OCI-LY7 (cell line): Measurements from ENCODE around the gene TSPAN19. TPM values are rescaled to one million over a fixed set of nuclear protein-coding genes. Genes with fewer than 3 reads are reported as not detected.

ENCODE experiments used
- BruUV-seq: library from RNA; stranded (reverse); fragments of 400-500 nt; replicated peaks from 2 replicates; lab custom pipeline; 2021; lab: Mats Ljungman, UMichigan
- CTCF ChIA-PET: fragments of 300-600 bp; sonication (Branson Sonifier 250); formaldehyde crosslinking; loops from one replicate; lab custom pipeline; 2022; ENCODE audit warnings: antibody characterized with exemption; ENCODE audit not compliant: unreplicated experiment; lab: Charles Lee
- POLR2A ChIA-PET: fragments of 300-600 bp; sonication (Branson Sonifier 250); formaldehyde crosslinking; loops from one replicate; lab custom pipeline; 2022; ENCODE audit warnings: antibody characterized with exemption; lab: Charles Lee
- DNase-seq: peaks from one replicate; pipeline ENCODE4 v3.0.0-alpha.2; 2015; ENCODE audit warnings: low spot score
- H2AFZ ChIP-seq: fragments of 200-600 bp; sonication (generic), shearing (Covaris generic); 2 replicates; pipeline ENCODE4 v1.6.1; 2014; ENCODE audit warnings: mild to moderate bottlenecking, antibody characterized with exemption, low read length, moderate library complexity
- H3K27ac ChIP-seq: fragments of 200-600 bp; sonication (generic); 2 replicates; pipeline ENCODE4 v1.5.1; 2014; ENCODE audit warnings: mixed run types, low read depth, mild to moderate bottlenecking, moderate library complexity, low read length, inconsistent platforms; ENCODE audit not compliant: poor library complexity, severe bottlenecking
- H3K36me3 ChIP-seq: fragments of 200-600 bp; sonication (generic); 2 replicates; pipeline ENCODE4 v1.6.1; 2014; ENCODE audit warnings: mild to moderate bottlenecking, antibody characterized with exemption, low read length, moderate library complexity, mixed read lengths; ENCODE audit not compliant: insufficient read depth
- H3K4me1 ChIP-seq: fragments of 200-600 bp; sonication (generic); 2 replicates; pipeline ENCODE4 v1.5.1; 2014; ENCODE audit warnings: mild to moderate bottlenecking, low read length; ENCODE audit not compliant: insufficient read depth, poor library complexity, severe bottlenecking
- H3K4me2 ChIP-seq: fragments of 200-600 bp; sonication (generic); 2 replicates; pipeline ENCODE4 v1.6.1; 2014; ENCODE audit warnings: mild to moderate bottlenecking, low read length
- H3K4me3 ChIP-seq: fragments of 200-600 bp; sonication (generic); 2 replicates; pipeline ENCODE4 v1.5.1; 2014; ENCODE audit warnings: mild to moderate bottlenecking, low read depth, low read length; ENCODE audit not compliant: poor library complexity, severe bottlenecking
- H3K79me2 ChIP-seq: fragments of 200-600 bp; sonication (generic); 2 replicates; pipeline ENCODE4 v1.6.1; 2016; ENCODE audit warnings: low read depth, mild to moderate bottlenecking, low read length, moderate library complexity, mixed read lengths; ENCODE audit not compliant: insufficient read depth
- H3K9me2 ChIP-seq: fragments of 200-600 bp; sonication (generic); 2 replicates; pipeline ENCODE4 v1.6.1; 2016; ENCODE audit warnings: mild to moderate bottlenecking, low read length, mixed read lengths; ENCODE audit not compliant: insufficient read depth
- H3K9me3 ChIP-seq: fragments of 200-600 bp; sonication (generic); 2 replicates; pipeline ENCODE4 v1.6.1; 2014; ENCODE audit warnings: mild to moderate bottlenecking, mixed run types, low read length, mixed read lengths
- H4K20me1 ChIP-seq: fragments of 200-600 bp; sonication (generic); 2 replicates; pipeline ENCODE4 v1.6.1; 2014; ENCODE audit warnings: mild to moderate bottlenecking, antibody characterized with exemption, low read length, moderate library complexity, mixed read lengths; ENCODE audit not compliant: insufficient read depth
- CTCF ChIP-seq: fragments of 200-600 bp; sonication (generic); conservative IDR thresholded peaks from 2 replicates; pipeline ENCODE4 v1.5.1; 2014; ENCODE audit warnings: mild to moderate bottlenecking, antibody characterized with exemption, low read length, moderate library complexity, mixed read lengths
- EZH2phosphoT487 ChIP-seq: fragments of 200-600 bp; sonication (generic); IDR thresholded peaks from 2 replicates; pipeline ENCODE4 v1.6.1; 2018; ENCODE audit warnings: low read depth, borderline replicate concordance, mild to moderate bottlenecking, mixed run types, antibody characterized with exemption, low read length, moderate library complexity, mixed read lengths
- intact Hi-C: fragments of 100-400 bp; cut with micrococcal nuclease; formaldehyde crosslinking; loops from one replicate; pipeline ENCODE4 v1.10.0; 2022; ENCODE audit not compliant: unreplicated experiment
- total RNA-seq, 2 experiments: library from RNA; depleted of rRNA in 1 of 2; stranded (reverse); fragments of >200 nt in 1 of 2; shearing (Covaris generic) in 1 of 2; gene quantifications; 2 replicates each; pipeline ENCODE4 v1.2.3, GENCODE V29; 2014 to 2022

The TSPAN19 gene
- total RNA-seq, 2 experiments from 2014 or later: not detected

GRCh38 chr12:85002778-85003296 lies 33.2 kb downstream of the TSPAN19 start:
- Histone ChIP-seq H3K79me2 (no peaks in the 10 kb centered on the region), H2AFZ (no peak overlapping the region), H4K20me1 (no peaks in the 10 kb centered on the region), H3K4me3 (no peak overlapping the region), H3K4me2 (no peak overlapping the region), H3K4me1 (no peaks in the 10 kb centered on the region), H3K9me3 (no peaks in the 10 kb centered on the region), H3K36me3 (no peaks in the 10 kb centered on the region), H3K9me2 (no peaks in the 10 kb centered on the region), H3K27ac (no peak overlapping the region)
- TF ChIP-seq CTCF: no peak
- no peak for TF ChIP-seq EZH2phosphoT487
- intact Hi-C loops: no loop called here
- no peak for DNase-seq
- no TSS peak for BruUV-seq
- ChIA-PET POLR2A (interaction anchor here (0.7 kb wide), 1 partner anchor 12 kb away, joined by 4 read pairs; no protein-coding TSS in a partner anchor), CTCF (no interaction called here)

- no peaks in the 10 kb centered on the region for H3K9me3 ChIP-seq
- no peak for TF ChIP-seq CTCF
- TF ChIP-seq EZH2phosphoT487: no peak
- POLR2A ChIA-PET: interaction anchor here (0.8 to 0.9 kb wide), 2 partner anchors 10 to 38 kb away, joined by 3 read pairs; no protein-coding TSS in a partner anchor
- no peaks in the 10 kb centered on the region for H3K36me3 ChIP-seq
- H3K4me3 ChIP-seq: no peak overlapping the region
- H3K4me2 ChIP-seq: no peak overlapping the region
- H3K27ac ChIP-seq: no peak overlapping the region
- no TSS peak for BruUV-seq
- DNase-seq: no peak
- H3K9me2 ChIP-seq: no peaks in the 10 kb centered on the region
- H4K20me1 ChIP-seq: no peaks in the 10 kb centered on the region
- H3K79me2 ChIP-seq: no peaks in the 10 kb centered on the region
- H3K4me1 ChIP-seq: no peaks in the 10 kb centered on the region
- CTCF ChIA-PET: no interaction called here
- no peak overlapping the region for H2AFZ ChIP-seq
- intact Hi-C loops: no loop called here
Measured at GRCh38 chr12:85000729-85001128, 35.3 kb downstream of the TSPAN19 start.

- Histone ChIP-seq H3K79me2 (no peaks in the 10 kb centered on the region), H3K27ac (no peak overlapping the region), H2AFZ (no peak overlapping the region), H4K20me1 (no peaks in the 10 kb centered on the region), H3K36me3 (no peaks in the 10 kb centered on the region), H3K9me3 (no peaks in the 10 kb centered on the region), H3K4me3 (no peak overlapping the region), H3K4me1 (no peaks in the 10 kb centered on the region), H3K9me2 (no peaks in the 10 kb centered on the region), H3K4me2 (no peak overlapping the region)
- intact Hi-C loops: no loop called here
- ChIA-PET CTCF (no interaction called here), POLR2A (no interaction called here)
- TF ChIP-seq EZH2phosphoT487: no peak
- TF ChIP-seq CTCF: no peak
- no TSS peak for BruUV-seq
- DNase-seq: no peak
Measured at GRCh38 chr12:84998341-84998740, 37.7 kb downstream of the TSPAN19 start.
